RWPE2 (cell line): ENCODE measurements around the gene RNU6-8.

Source experiments
- ATAC-seq: fragments of 200-7000 bp; cut with Tn5 transposase; 3 replicates; pipeline ENCODE4 v1.9.1; 2021; ENCODE audit warnings: low read depth
- DNase-seq: peaks from one replicate; pipeline ENCODE4 v3.0.0-alpha.2; 2020; ENCODE audit warnings: low spot score
- H3K27ac ChIP-seq: fragments of 450-650 bp; 2 replicates; pipeline ENCODE4 v1.5.1; 2017; ENCODE audit warnings: mild to moderate bottlenecking; ENCODE audit not compliant: poor library complexity, severe bottlenecking
- H3K27me3 ChIP-seq: fragments of 250-450 bp; sonication (Bioruptor Pico); 2 replicates; pipeline ENCODE4 v1.5.1; 2021; ENCODE audit warnings: mild to moderate bottlenecking, moderate library complexity; ENCODE audit not compliant: insufficient read depth, poor library complexity, severe bottlenecking
- H3K36me3 ChIP-seq: fragments of 250-450 bp; sonication (Bioruptor Pico); 2 replicates; pipeline ENCODE4 v1.5.1; 2020; ENCODE audit warnings: low read depth, mild to moderate bottlenecking, moderate library complexity
- H3K4me1 ChIP-seq: fragments of 250-450 bp; sonication (Bioruptor Pico); 2 replicates; pipeline ENCODE4 v1.5.1; 2021; ENCODE audit warnings: mild to moderate bottlenecking, moderate library complexity; ENCODE audit not compliant: insufficient read depth, poor library complexity, severe bottlenecking
- H3K4me3 ChIP-seq: fragments of 250-450 bp; sonication (Bioruptor Pico); 2 replicates; pipeline ENCODE4 v1.5.1; 2021; ENCODE audit warnings: mild to moderate bottlenecking, moderate library complexity; ENCODE audit not compliant: severe bottlenecking
- H3K9me3 ChIP-seq: fragments of 250-450 bp; sonication (Bioruptor Pico); 2 replicates; pipeline ENCODE4 v1.5.1; 2021; ENCODE audit warnings: mild to moderate bottlenecking, moderate library complexity; ENCODE audit not compliant: severe bottlenecking
- CTCF ChIP-seq: fragments of 450-650 bp; IDR thresholded peaks from one replicate; pipeline ENCODE4 v1.5.1; 2017; ENCODE audit warnings: mild to moderate bottlenecking, moderate library complexity; ENCODE audit not compliant: poor library complexity, severe bottlenecking

RNU6-8 gene

DNA sequence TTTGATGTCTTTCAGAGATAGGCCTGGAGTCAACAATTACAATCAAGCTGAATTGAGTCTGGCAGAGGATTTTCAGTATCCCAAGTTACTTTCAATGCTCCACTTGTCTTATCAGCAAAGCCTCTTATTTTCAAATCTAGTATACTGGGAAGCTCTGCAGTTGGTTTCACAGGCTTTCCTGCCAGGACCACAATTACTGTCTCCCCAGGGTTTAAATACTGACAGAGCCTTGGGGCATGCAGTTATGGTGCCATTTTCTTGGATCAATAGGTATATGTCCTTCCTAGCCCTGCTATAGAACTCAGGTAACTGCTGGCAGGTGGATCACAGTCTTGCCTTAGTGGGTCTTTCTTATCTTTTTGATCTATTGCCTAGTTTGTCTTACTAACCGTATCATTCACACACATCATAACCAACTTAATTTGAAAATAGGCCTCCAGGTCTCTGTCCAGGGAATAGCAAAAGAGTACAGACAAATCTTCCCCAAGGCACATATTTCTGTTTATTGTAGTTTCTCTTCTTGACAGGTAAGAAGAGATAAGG, 22.4 kb upstream of the RNU6-8 start:
- Histone ChIP-seq H3K4me3 (no peak overlapping the region), H3K27ac (no peak overlapping the region), H3K27me3 (no peaks in the 10 kb centered on the region), H3K36me3 (no peaks in the 10 kb centered on the region), H3K4me1 (peaks cover 13% of the 10 kb centered on the region), H3K9me3 (no peaks in the 10 kb centered on the region)
- ATAC-seq = no peak
- DNase-seq = no peak
- TF ChIP-seq CTCF = no peak

GRCh38 chr14:32224737-32225377, 21.8 kb upstream of the RNU6-8 start:
- Histone ChIP-seq H3K4me3 (no peak overlapping the region), H3K27me3 (no peaks in the 10 kb centered on the region), H3K9me3 (no peaks in the 10 kb centered on the region), H3K27ac (no peak overlapping the region), H3K4me1 (peaks cover 8% of the 10 kb centered on the region), H3K36me3 (no peaks in the 10 kb centered on the region)
- DNase-seq = no peak
- peak; percentile 83 for ATAC-seq
- peak; percentile 40 for TF ChIP-seq CTCF

DNA sequence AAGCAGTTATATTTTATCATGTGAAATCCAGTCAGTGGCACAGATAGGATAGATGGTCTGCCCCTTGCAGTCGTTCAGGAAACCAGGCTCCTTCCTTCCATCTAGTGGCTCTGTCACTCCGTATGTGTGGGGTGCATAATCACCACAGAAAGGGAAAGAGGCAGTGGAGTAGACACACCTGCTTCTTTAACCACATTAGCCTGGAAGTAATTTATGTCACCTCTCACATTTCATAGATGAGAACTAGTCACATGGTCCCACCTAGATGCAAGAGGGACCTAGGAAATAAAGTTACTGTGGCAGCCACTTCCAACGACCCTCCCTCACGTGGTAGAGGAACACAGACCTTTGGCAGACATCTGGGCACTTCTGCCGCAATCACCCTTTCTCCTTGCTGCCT, 14.2 kb upstream of the RNU6-8 start:
- Histone ChIP-seq H3K9me3 (no peaks in the 10 kb centered on the region), H3K4me3 (no peak overlapping the region), H3K36me3 (no peaks in the 10 kb centered on the region), H3K4me1 (no peaks in the 10 kb centered on the region), H3K27me3 (no peaks in the 10 kb centered on the region), H3K27ac (no peak overlapping the region)
- TF ChIP-seq CTCF = no peak
- no peak for DNase-seq
- ATAC-seq = no peak

DNA sequence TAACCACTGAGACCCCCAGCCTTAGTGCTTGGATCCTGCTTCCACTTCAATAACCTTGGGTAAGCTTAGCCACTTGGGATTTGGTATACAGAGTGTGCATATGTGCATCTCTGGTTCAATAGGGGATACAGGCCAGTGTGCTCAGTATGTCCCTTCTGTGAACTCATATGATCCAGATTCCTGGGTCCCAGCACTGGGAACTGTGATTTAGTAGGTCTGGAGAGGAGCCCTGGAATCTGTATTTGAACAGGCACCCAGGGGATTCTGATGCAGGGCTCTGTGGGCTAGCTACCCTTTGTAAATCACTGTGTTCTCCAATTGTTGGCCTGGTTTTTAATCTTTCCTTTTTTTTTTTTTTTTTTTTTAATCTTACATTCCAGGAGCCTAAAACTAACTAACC, 9.8 kb upstream of the RNU6-8 start:
- no peak overlapping the region for H3K4me3 ChIP-seq
- DNase-seq = no peak
- H3K36me3 ChIP-seq = no peaks in the 10 kb centered on the region
- no peaks in the 10 kb centered on the region for H3K9me3 ChIP-seq
- no peak for TF ChIP-seq CTCF
- H3K27ac ChIP-seq = no peak overlapping the region
- ATAC-seq = no peak
- no peaks in the 10 kb centered on the region for H3K4me1 ChIP-seq
- no peaks in the 10 kb centered on the region for H3K27me3 ChIP-seq

DNA sequence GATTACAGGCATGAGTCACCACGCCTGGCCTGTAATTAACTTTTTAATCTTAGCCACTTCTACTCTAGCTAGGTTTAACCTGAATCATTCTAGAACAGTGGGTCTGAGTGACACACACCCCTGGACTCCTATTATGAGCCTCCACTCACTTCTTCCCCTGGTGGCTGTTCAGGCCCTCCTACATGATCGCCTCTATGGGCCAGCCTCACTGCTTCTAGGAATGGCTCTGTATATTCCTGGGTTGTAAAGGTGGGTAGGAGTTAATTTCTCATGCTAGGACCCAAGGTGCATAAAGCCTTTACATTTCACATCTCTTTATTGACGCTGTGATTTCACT, 8.0 kb upstream of the RNU6-8 start:
- H3K4me1 ChIP-seq = no peaks in the 10 kb centered on the region
- no peak for ATAC-seq
- H3K36me3 ChIP-seq = no peaks in the 10 kb centered on the region

More for the DNA sequence above, 8.0 kb upstream of the RNU6-8 start:
- Histone ChIP-seq H3K9me3 (no peaks in the 10 kb centered on the region), H3K4me3 (no peak overlapping the region), H3K27me3 (no peaks in the 10 kb centered on the region), H3K27ac (no peak overlapping the region)
- DNase-seq = no peak
- no peak for TF ChIP-seq CTCF
